ENCODE results near the gene MYMX.

MYMX gene

GRCh38 chr6:44255871-44256774 lies 39.4 kb downstream of the MYMX start:
- no peak for DNase-seq
- Mint-ChIP-seq H3K36me3 (ENCODE audit: low read depth) (peaks cover 40% of the 10 kb centered on the region), H3K9me3 (no peaks in the 10 kb centered on the region), H3K27ac (peak overlapping the region; percentile 95), H3K4me1 (peaks cover 63% of the 10 kb centered on the region), H3K27me3 (ENCODE audit: low read depth, poor library complexity) (peaks cover 7% of the 10 kb centered on the region), H3K4me3 (peak overlapping the region; percentile 90)
- no peak for TF ChIP-seq CTCF (IDR thresholded peaks at IDR 0.05)

- peak overlapping the region; percentile 95 for H3K27ac Mint-ChIP-seq
- peaks cover 34% of the 10 kb centered on the region for H3K36me3 Mint-ChIP-seq (ENCODE audit: low read depth)
- H3K9me3 Mint-ChIP-seq, result no peaks in the 10 kb centered on the region
- DNase-seq, result no peak
- peak overlapping the region; percentile 90 for H3K4me3 Mint-ChIP-seq
- no peak for TF ChIP-seq CTCF (IDR thresholded peaks at IDR 0.05)
- peaks cover 7% of the 10 kb centered on the region for H3K27me3 Mint-ChIP-seq (ENCODE audit: low read depth, poor library complexity)
- peaks cover 60% of the 10 kb centered on the region for H3K4me1 Mint-ChIP-seq
Measured at GRCh38 chr6:44256775-44257024, 40.0 kb downstream of the MYMX start.

- Mint-ChIP-seq H3K4me1 (peaks cover 58% of the 10 kb centered on the region), H3K9me3 (no peaks in the 10 kb centered on the region), H3K27me3 (ENCODE audit: low read depth, poor library complexity) (peaks cover 7% of the 10 kb centered on the region), H3K4me3 (peak within 1 kb of the TSS; percentile 90), H3K27ac (peak within 1 kb of the TSS; percentile 95), H3K36me3 (ENCODE audit: low read depth) (peaks cover 29% of the 10 kb centered on the region)
- peak; percentile 78 for DNase-seq
- peak; percentile 34 for TF ChIP-seq CTCF (IDR thresholded peaks at IDR 0.05)
Measured at GRCh38 chr6:44257025-44257752, 40.5 kb downstream of the MYMX start, which contains the start of gene SLC35B2. Gene SLC35B2, minus strand, starts transcription at chr6:44257528. Its CDS starts 118 bp downstream, at chr6:44257410.

DNA sequence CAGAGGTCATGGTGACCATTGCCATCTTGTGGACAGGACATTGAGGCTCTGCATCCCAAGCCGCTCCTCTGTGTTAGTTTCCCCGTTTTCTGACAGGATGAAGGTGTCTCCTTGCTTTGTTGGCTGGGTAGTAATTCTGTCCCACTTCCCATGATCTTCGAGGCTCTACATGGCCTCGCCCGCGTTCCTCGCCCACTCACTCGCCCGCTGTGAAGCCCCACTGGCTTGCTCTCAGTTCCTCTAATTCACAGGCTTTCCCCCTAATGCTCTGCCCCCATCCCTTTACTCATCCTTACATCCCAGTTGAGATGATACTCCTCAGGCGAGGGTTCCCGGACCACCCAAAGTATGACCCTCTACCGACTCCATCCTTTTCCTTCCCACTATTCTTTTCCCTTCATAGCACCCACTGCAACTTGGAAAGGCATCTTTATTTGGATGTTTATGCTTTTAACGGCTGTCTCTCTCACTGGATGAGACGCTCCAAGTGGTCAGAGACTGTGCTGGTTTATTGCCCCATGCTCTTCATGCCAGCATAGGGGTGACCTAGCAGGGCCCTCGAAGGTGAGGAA lies 41.1 kb downstream of the MYMX start:
- Mint-ChIP-seq H3K4me1 (peaks cover 62% of the 10 kb centered on the region), H3K27me3 (ENCODE audit: low read depth, poor library complexity) (peaks cover 3% of the 10 kb centered on the region), H3K27ac (peak overlapping the region; percentile 48), H3K4me3 (peak overlapping the region; percentile 82), H3K9me3 (no peaks in the 10 kb centered on the region), H3K36me3 (ENCODE audit: low read depth) (peaks cover 22% of the 10 kb centered on the region)
- DNase-seq, result no peak
- no peak for TF ChIP-seq CTCF (IDR thresholded peaks at IDR 0.05)

GRCh38 chr6:44258325-44258863 lies 41.7 kb downstream of the MYMX start:
- H3K4me3 Mint-ChIP-seq, result peak overlapping the region; percentile 82
- H3K9me3 Mint-ChIP-seq, result no peaks in the 10 kb centered on the region
- H3K4me1 Mint-ChIP-seq, result peaks cover 62% of the 10 kb centered on the region
- TF ChIP-seq CTCF (IDR thresholded peaks at IDR 0.05), result no peak
- no peak overlapping the region for H3K27ac Mint-ChIP-seq
- DNase-seq, result no peak
- peaks cover 17% of the 10 kb centered on the region for H3K36me3 Mint-ChIP-seq (ENCODE audit: low read depth)
- no peaks in the 10 kb centered on the region for H3K27me3 Mint-ChIP-seq (ENCODE audit: low read depth, poor library complexity)
